NCI-H460 (cell line): ENCODE measurements around the gene HDAC4. TPM values are rescaled to one million over a fixed set of nuclear protein-coding genes. Genes with fewer than 3 reads are reported as not detected.

Experiments used
- DNase-seq: peaks from one replicate; pipeline ENCODE4 v3.0.0-alpha.2; 2016; ENCODE audit warnings: low read depth; ENCODE audit errors: extremely low read depth
- total RNA-seq: library from RNA; depleted of rRNA; stranded (reverse); fragments of >200 nt; shearing (Covaris generic); gene quantifications from 2 replicates; pipeline ENCODE4 v1.2.3, GENCODE V29; 2014

Gene HDAC4
- total RNA-seq, 1 experiment from 2014 or later, result 21.0 TPM

DNA sequence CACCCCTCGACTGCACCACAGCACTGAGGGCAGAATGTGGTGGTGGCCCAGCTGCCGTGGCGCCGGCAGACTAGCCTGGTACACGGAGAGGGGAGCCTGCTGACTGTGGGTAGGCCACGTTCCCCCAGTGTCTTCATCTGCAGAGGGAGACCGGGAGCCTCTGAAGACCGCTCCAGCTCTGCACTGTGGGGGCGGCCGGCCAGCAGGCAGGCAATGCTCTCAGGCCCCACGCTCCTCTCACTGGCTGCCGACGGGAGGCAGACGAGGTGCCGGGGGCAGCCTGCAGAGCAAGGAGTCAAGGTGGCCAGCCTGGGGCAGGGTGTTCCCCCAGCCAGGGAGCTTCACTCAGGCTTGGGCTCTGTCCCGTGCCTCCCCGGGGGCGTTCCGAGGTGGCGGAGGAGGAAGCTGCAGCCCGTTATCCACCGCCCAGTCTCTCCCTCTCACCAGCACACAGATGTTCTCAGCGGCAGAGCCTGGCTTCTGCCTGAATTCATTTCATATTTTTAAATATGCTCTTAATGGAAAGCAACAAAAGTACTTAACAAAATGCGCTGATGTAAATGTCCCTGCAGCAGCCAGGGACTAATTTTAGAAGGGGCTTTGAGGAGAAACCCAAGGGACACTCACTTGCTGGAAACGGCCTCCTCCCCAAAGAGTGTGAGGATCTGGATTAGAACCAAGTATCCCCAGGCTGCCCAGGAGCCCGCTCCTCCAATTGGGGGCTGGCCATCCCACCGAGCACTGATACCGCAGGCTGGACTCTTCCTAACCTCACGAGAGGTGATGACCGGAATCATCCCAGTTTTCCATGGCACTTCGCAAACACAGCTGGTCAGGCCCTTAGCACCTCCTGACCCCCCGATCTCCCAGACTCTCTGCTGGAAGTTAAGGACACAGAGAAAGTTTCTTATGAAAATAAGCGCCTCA lies 87.8 kb downstream of the HDAC4 start:
- no peak for DNase-seq

- no peak for DNase-seq
These were observed 88.7 kb downstream of the HDAC4 start for GRCh38 chr2:239312081-239312511.

- no peak for DNase-seq
These were observed 89.4 kb downstream of the HDAC4 start for GRCh38 chr2:239311132-239312040.

DNA sequence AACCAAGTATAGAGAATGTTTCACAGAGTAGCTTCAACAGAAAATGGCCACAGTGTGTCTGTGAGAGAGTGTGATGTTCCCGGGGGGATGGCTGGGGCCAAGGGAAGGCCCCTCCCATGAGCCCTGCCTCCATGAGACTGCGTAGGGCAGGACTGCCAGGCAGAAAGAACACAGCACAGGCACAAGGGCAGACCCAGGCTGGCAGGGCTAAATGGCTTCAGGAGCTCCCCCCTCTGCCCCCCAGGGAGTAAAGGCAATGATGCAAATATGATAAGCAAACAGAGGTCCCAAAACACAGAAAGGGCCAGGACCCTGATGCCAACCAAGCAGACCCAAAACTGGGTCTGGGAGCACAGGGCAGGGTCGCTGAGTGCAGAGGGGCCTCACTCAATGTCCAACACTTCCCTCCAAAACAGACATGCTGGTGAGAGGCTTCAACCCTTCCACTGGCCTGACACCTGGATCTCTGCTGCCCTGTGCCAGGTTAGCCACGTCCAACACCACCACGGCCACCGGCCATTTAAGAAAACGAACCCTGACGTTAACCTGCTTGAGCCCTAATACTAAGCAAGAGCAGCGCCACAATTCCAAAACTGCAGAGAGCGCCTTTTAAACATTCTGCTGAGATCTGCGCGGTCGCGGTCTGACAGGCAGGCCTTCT lies 90.3 kb downstream of the HDAC4 start:
- no peak for DNase-seq

- DNase-seq, result no peak
These were observed 91.2 kb downstream of the HDAC4 start for GRCh38 chr2:239309398-239310245.

- no peak for DNase-seq
These were observed 92.0 kb downstream of the HDAC4 start for GRCh38 chr2:239308661-239309397.

DNA sequence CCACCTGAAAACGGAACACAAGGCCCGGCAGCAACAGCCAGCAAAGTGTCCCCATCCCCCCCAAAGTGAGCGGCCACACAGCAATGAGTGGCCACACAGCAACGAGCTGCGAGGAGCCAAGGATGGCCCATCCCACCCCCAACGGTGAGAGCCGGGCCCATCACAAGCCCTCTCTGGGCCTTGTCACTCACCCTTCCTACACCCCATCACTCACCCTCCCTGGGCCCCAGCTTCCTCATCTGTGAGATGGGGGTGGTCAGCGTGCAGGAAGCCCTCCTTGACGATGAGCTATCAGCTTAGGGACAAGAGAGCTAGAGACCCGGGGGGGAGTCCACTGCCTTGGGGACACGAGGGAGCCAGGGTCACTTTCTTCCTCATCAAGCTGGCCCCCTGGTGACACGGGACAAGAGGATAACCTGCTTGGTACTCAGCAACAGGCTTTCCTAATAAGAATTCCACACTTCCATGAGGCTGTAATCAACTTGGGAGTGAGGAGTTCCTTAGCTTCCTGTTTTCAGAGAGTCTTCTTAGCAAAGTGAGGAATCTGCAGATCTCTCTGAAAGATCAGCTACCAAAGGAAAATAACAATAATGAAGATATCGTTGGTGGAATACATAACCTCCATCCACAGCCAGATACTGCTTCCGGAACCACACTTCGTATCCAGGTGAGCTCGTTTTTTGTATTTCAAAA lies 92.8 kb downstream of the HDAC4 start:
- no peak for DNase-seq

DNA sequence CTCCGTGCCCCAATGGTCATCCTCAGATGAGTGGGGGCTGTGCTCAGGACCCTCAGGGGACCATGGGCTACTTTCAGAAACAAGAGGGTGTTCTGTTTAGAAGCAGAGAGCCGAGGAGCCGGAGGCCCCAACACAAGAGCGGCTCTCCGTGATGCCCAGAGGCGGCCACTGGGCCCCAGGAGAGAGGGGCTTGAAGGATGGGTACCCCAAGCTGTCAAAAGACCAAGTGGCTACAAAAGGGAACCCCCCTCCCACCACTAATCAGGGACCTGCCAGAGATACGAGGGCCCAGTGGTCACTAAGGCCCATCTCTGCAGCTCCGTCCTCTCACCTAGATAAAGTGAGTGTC lies 93.6 kb downstream of the HDAC4 start:
- no peak for DNase-seq

DNA sequence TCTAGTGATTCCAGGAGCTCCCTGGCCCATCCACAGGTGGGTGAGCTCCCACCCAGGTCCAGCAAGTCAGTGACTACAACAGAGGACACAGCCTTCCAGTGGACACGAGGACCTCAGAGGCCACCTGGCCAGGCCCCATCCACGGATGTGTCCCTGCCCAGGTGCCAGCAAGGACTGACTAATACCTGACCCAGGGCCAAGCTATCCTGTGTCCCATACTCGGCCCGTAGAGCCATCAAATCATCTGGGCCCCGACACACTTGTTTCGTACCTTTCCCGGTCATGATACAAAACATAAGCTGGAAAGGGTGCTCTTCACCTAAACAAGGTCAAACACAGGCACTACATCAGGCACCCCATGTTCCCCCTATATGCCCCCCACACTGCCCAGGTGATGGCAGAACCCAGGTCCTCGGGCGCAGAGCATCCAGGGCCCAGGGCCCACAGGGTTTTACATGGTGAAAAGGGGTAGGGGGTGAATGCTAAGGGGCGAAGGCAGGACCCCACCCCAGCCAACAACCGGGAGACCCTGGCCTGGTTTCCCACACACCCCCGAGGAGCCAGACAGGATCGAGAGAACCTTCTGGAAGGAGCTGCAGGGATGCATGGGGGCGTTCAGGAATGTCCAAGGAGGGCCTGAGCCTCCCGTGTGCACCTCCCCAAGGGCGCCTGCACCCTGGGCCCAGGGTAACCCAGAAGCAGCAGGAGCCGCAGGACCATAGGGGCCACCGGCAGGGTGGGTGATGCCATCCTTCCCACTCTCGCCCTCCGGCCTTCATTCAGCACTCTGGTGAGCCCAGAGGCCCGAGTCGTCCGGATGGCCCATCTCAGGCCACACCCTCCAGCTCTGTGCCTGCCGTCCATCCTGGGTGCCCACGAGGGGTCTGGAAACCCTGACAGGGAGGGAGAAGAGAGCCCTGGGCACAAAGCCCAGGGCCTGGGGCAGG lies 94.3 kb downstream of the HDAC4 start:
- DNase-seq, result no peak

- DNase-seq, result no peak
These were observed 95.0 kb downstream of the HDAC4 start for GRCh38 chr2:239305771-239306170.

- no peak for DNase-seq
These were observed 95.6 kb downstream of the HDAC4 start for GRCh38 chr2:239305222-239305575.

DNA sequence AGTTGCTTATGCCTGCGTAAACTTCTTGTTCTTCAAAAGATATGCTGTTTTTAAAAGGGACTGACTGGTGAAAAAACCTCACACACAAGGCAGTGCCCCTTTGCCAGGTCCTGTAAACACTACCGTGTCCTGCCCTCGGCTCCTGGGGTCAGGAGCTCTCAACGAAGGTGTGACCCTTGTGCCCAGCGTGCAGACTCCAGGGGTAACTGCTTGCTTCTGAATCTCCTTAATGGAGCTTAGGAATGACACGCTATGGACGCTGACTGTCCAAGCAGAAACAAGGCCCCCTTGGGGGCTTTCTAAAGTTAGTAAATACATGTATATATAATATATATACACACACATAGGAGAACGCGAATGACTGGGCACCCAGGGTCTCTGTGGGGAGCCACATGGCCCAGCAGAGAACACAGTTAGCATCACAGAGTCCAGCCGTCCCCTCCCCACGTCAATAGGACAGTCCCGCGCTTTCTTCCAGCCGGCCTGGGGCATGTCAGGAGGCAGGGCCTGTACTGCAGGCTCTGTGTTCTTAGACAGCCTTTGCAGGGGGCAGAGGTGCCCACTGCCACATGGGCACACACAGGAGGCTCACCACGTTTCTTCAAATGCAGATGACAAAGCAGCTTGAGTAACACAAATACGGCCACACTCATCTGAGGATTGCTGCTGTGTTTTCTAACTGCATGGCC lies 96.1 kb downstream of the HDAC4 start:
- no peak for DNase-seq

DNA sequence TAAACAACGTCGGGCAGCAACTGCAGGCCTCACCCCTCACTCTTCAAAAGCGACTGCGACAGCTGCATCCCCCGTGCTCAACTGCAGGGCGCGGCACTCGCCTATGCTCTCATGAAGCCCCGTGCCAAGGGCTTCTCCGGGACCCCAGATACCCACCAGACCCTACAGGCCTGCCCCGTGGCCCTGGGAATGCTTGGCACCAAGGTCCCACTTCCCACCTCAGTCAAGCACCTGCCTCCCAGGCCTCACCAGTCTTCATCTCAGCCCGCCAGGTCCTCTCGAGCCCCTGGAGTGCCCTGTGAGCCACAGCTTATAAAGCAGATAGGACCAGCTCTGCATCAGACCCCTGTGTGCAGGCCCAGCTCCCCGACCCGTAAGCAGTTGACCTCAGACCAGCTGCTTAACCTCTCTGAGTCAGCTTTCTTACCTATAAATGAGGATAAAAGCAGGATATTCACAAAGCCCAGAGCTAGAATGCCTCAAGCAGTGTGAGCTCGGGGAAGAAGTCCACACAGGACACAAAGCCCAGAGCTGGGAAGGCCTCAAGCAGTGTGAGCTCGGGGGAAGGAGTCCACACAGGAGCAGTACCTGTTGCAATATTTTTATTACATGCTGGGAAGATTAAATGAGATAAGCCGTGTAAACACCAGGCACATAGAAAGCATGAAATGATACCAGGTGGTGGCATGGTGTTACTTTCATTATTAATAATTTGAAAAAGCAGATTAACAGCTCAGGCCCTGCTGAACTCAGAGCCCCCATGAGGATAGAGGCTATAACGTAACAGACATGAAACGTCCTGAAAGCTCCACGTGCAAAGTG lies 96.9 kb downstream of the HDAC4 start:
- DNase-seq, result no peak

GRCh38 chr2:239302808-239303557 lies 97.8 kb downstream of the HDAC4 start:
- no peak for DNase-seq

GRCh38 chr2:239302083-239302807 lies 98.6 kb downstream of the HDAC4 start:
- DNase-seq, result no peak
